Measurements from ENCODE around the gene MBTD1. TPM values are rescaled to one million over a fixed set of nuclear protein-coding genes. Genes with fewer than 3 reads are reported as not detected.

Gene MBTD1
- total and polyA plus RNA-seq, 9 of the 15 experiments (the other 6 are each of a cell fraction or from before 2014, with no cell fraction given), result 2.1 to 26.3 (median 13.3) TPM

DNA sequence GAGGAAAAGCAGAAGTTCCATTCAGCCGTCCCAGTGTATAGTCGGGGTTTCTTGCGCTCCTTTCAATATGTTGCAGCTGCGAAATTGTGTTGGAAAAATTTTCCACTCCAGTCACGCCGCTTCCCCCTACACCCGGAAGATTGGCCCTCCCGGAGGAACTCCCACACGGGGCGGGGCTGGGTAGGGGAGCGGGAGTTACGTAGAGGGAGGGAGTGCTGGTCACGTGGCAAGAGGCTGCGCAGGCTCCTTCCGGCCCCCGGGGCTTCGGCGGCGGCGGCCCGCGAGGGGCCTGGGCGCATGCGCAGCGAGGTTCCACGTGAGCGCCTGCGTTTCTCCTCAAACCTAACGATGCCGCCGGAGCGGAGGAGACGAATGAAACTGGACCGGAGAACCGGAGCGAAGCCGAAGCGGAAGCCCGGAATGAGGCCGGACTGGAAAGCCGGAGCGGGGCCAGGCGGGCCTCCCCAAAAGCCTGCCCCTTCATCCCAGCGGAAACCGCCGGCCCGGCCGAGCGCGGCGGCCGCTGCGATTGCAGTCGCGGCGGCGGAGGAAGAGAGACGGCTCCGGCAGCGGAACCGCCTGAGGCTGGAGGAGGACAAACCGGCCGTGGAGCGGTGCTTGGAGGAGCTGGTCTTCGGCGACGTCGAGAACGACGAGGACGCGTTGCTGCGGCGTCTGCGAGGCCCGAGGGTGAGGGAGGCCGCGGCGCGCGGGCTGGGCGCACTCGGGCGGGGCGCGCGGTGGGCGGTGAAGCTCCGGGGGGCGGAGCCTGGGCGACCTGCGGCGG lies 581 bp upstream of the MBTD1 start, which contains the start of gene UTP18 (continued):
- peak; percentile 89 for TF ChIP-seq MYC (IDR thresholded peaks at IDR 0.05; ENCODE audit: low read depth, low read length)
- TF ChIP-seq MYC (CRISPR knock-in tag; IDR thresholded peaks at IDR 0.05; ENCODE audit: borderline replicate concordance, low read depth), result peak; percentile 90; the same call in 1 of the 2 replicates
- no peak for TF ChIP-seq SMARCB1 (IDR thresholded peaks at IDR 0.05; ENCODE audit: insufficient read length, low read depth)
- peak; percentile 88 for TF ChIP-seq GABPB1 (CRISPR knock-in tag; IDR thresholded peaks at IDR 0.05)
- TF ChIP-seq, protein P1, sequence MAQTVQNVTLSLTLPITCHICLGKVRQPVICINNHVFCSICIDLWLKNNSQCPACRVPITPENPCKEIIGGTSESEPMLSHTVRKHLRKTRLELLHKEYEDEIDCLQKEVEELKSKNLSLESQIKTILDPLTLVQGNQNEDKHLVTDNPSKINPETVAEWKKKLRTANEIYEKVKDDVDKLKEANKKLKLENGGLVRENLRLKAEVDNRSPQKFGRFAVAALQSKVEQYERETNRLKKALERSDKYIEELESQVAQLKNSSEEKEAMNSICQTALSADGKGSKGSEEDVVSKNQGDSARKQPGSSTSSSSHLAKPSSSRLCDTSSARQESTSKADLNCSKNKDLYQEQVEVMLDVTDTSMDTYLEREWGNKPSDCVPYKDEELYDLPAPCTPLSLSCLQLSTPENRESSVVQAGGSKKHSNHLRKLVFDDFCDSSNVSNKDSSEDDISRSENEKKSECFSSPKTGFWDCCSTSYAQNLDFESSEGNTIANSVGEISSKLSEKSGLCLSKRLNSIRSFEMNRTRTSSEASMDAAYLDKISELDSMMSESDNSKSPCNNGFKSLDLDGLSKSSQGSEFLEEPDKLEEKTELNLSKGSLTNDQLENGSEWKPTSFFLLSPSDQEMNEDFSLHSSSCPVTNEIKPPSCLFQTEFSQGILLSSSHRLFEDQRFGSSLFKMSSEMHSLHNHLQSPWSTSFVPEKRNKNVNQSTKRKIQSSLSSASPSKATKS (CRISPR knock-in tag; IDR thresholded peaks at IDR 0.05), result no peak
- no peak for TF ChIP-seq PTBP1 (IDR thresholded peaks at IDR 0.05; ENCODE audit: low read depth, low read length)
- TF ChIP-seq, protein P2, sequence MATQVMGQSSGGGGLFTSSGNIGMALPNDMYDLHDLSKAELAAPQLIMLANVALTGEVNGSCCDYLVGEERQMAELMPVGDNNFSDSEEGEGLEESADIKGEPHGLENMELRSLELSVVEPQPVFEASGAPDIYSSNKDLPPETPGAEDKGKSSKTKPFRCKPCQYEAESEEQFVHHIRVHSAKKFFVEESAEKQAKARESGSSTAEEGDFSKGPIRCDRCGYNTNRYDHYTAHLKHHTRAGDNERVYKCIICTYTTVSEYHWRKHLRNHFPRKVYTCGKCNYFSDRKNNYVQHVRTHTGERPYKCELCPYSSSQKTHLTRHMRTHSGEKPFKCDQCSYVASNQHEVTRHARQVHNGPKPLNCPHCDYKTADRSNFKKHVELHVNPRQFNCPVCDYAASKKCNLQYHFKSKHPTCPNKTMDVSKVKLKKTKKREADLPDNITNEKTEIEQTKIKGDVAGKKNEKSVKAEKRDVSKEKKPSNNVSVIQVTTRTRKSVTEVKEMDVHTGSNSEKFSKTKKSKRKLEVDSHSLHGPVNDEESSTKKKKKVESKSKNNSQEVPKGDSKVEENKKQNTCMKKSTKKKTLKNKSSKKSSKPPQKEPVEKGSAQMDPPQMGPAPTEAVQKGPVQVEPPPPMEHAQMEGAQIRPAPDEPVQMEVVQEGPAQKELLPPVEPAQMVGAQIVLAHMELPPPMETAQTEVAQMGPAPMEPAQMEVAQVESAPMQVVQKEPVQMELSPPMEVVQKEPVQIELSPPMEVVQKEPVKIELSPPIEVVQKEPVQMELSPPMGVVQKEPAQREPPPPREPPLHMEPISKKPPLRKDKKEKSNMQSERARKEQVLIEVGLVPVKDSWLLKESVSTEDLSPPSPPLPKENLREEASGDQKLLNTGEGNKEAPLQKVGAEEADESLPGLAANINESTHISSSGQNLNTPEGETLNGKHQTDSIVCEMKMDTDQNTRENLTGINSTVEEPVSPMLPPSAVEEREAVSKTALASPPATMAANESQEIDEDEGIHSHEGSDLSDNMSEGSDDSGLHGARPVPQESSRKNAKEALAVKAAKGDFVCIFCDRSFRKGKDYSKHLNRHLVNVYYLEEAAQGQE (IDR thresholded peaks at IDR 0.05; ENCODE audit: borderline replicate concordance), result peak; percentile 78
- TF ChIP-seq, protein P2 (CRISPR knock-in tag; IDR thresholded peaks at IDR 0.05; ENCODE audit: low read depth), result peak; percentile 65; the same call in 1 of the 2 replicates
- no peak for TF ChIP-seq NFYB (IDR thresholded peaks at IDR 0.05; ENCODE audit: extremely low read depth, insufficient read length)
- TF ChIP-seq KDM1A (IDR thresholded peaks at IDR 0.05), result no peak
- TF ChIP-seq, protein P3, sequence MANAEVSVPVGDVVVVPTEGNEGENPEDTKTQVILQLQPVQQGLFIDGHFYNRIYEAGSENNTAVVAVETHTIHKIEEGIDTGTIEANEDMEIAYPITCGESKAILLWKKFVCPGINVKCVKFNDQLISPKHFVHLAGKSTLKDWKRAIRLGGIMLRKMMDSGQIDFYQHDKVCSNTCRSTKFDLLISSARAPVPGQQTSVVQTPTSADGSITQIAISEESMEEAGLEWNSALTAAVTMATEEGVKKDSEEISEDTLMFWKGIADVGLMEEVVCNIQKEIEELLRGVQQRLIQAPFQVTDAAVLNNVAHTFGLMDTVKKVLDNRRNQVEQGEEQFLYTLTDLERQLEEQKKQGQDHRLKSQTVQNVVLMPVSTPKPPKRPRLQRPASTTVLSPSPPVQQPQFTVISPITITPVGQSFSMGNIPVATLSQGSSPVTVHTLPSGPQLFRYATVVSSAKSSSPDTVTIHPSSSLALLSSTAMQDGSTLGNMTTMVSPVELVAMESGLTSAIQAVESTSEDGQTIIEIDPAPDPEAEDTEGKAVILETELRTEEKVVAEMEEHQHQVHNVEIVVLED (CRISPR knock-in tag; IDR thresholded peaks at IDR 0.05), result peak; percentile 48; the same call in 1 of the 2 replicates
- no peak for TF ChIP-seq ZNF174 (CRISPR knock-in tag; IDR thresholded peaks at IDR 0.05)
- TF ChIP-seq, protein P4, sequence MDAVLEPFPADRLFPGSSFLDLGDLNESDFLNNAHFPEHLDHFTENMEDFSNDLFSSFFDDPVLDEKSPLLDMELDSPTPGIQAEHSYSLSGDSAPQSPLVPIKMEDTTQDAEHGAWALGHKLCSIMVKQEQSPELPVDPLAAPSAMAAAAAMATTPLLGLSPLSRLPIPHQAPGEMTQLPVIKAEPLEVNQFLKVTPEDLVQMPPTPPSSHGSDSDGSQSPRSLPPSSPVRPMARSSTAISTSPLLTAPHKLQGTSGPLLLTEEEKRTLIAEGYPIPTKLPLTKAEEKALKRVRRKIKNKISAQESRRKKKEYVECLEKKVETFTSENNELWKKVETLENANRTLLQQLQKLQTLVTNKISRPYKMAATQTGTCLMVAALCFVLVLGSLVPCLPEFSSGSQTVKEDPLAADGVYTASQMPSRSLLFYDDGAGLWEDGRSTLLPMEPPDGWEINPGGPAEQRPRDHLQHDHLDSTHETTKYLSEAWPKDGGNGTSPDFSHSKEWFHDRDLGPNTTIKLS (IDR thresholded peaks at IDR 0.05; ENCODE audit: borderline replicate concordance, low read depth), result peak; percentile 83
- no peak for TF ChIP-seq BRF1 (IDR thresholded peaks at IDR 0.05; ENCODE audit: borderline replicate concordance, extremely low read depth, insufficient read length)
